Fibroblast of lung (primary cell): ENCODE measurements around the gene RTN1. TPM values are rescaled to one million over a fixed set of nuclear protein-coding genes. Genes with fewer than 3 reads are reported as not detected.
A peak's percentile ranks its signal among the peaks of the same experiment; 100 is the strongest.

Source experiments
- DNase-seq, 2 donors: peaks; one replicate each; pipeline versions ENCODE4 v3.0.0 to v3.0.0-alpha.2; 2010; ENCODE audit warnings: low read depth in 2 of 2
- H2AFZ ChIP-seq: 2 replicates; pipeline ENCODE4 v1.5.1; 2012; ENCODE audit warnings: low read length, control low read depth, inconsistent platforms
- H3K27ac ChIP-seq: 2 replicates; pipeline ENCODE4 v1.5.1; 2011; ENCODE audit warnings: low read length, control low read depth; ENCODE audit not compliant: insufficient read depth
- H3K27me3 ChIP-seq: 2 replicates; pipeline ENCODE4 v1.5.1; 2011; ENCODE audit warnings: mild to moderate bottlenecking, low read length; ENCODE audit not compliant: control insufficient read depth, insufficient read depth
- H3K36me3 ChIP-seq: 2 replicates; pipeline ENCODE4 v1.5.1; 2011; ENCODE audit warnings: low read length; ENCODE audit not compliant: control insufficient read depth, insufficient read depth
- H3K4me1 ChIP-seq: 2 replicates; pipeline ENCODE4 v1.5.1; 2011; ENCODE audit warnings: low read length; ENCODE audit not compliant: control insufficient read depth, insufficient read depth; ENCODE audit errors: extremely low read depth
- H3K4me2 ChIP-seq: 2 replicates; pipeline ENCODE4 v1.5.1; 2011; ENCODE audit warnings: low read length, control low read depth; ENCODE audit not compliant: insufficient read depth; ENCODE audit errors: extremely low read depth
- H3K4me3 ChIP-seq, 4 experiments: fragments of 200-600 bp in 1 of 4; sonication (generic) in 1 of 4; replicated peaks in 1 of 4; 2 replicates each; pipeline ENCODE4 v1.5.1; 2011 to 2016; ENCODE audit warnings: low read length in 4 of 4, low read depth in 3 of 4, mild to moderate bottlenecking in 3 of 4, control low read depth in 2 of 4, inconsistent platforms in 1 of 4, mixed read lengths in 1 of 4; ENCODE audit not compliant: insufficient read depth in 1 of 4; ENCODE audit errors: control extremely low read depth in 1 of 4
- H3K79me2 ChIP-seq: 2 replicates; pipeline ENCODE4 v1.5.1; 2012; ENCODE audit warnings: mild to moderate bottlenecking, low read length, inconsistent platforms; ENCODE audit not compliant: control insufficient read depth, insufficient read depth
- H3K9ac ChIP-seq: 2 replicates; pipeline ENCODE4 v1.5.1; 2011; ENCODE audit warnings: mild to moderate bottlenecking, low read length, control low read depth; ENCODE audit not compliant: insufficient read depth
- H3K9me3 ChIP-seq: 2 replicates; pipeline ENCODE4 v1.5.1; 2012; ENCODE audit warnings: low read depth, low read length; ENCODE audit not compliant: control insufficient read depth, insufficient read depth
- H4K20me1 ChIP-seq: 2 replicates; pipeline ENCODE4 v1.5.1; 2011; ENCODE audit warnings: low read length; ENCODE audit not compliant: control insufficient read depth, insufficient read depth; ENCODE audit errors: extremely low read depth
- CTCF ChIP-seq, 2 donors: IDR thresholded peaks in 1 of 2; conservative IDR thresholded peaks in 1 of 2; 1 replicate in 1 of 2; 2 replicates in 1 of 2; pipeline ENCODE4 v1.5.1; 2011 to 2012; ENCODE audit warnings: low read length in 2 of 2, control low read depth in 1 of 2, inconsistent platforms in 1 of 2, low read depth in 1 of 2, mild to moderate bottlenecking in 1 of 2
- EZH2 ChIP-seq: IDR thresholded peaks from 2 replicates; pipeline ENCODE4 v1.5.1; 2012; ENCODE audit warnings: low read length, control low read depth, mild to moderate bottlenecking; ENCODE audit errors: missing control alignments
- polyA plus RNA-seq, 2 donors: library from polyadenylated mRNA; depleted of rRNA in 1 of 2; stranded (reverse) in 1 of 2; unstranded in 1 of 2; fragments of >200 nt; gene quantifications; 2 replicates each; pipeline ENCODE4 v1.2.1, GENCODE V29; 2011 to 2012; ENCODE audit warnings: missing spikeins in 1 of 2
- total RNA-seq: library from RNA; depleted of rRNA; stranded (reverse); fragments of >200 nt; gene quantifications from 2 replicates; pipeline ENCODE4 v1.2.1, GENCODE V29; 2014

The RTN1 gene
- total and polyA plus RNA-seq, 2 donors (not counting 1 experiment from before 2014, with no cell fraction given) = 0.17 to 0.92 TPM

- Histone ChIP-seq H4K20me1 (no peaks in the 10 kb centered on the region), H3K9me3 (no peaks in the 10 kb centered on the region), H3K79me2 (no peaks in the 10 kb centered on the region), H3K4me2 (no peak overlapping the region), H3K9ac (no peak overlapping the region), H3K27me3 (no peaks in the 10 kb centered on the region), H3K4me1 (no peaks in the 10 kb centered on the region), H3K36me3 (no peaks in the 10 kb centered on the region), H3K4me3 (no peak overlapping the region), H2AFZ (no peak overlapping the region), H3K27ac (no peak overlapping the region)
- DNase-seq = no peak
- TF ChIP-seq EZH2 = no peak
- TF ChIP-seq CTCF (conservative IDR thresholded peaks at IDR 0.05 in 1 of 2, IDR thresholded peaks at IDR 0.05 in 1 of 2; ENCODE audit: low read depth in 1 of 2, low read length in 2 of 2) = no peak
Observed at GRCh38 chr14:59900556-59900955, 30.0 kb upstream of the RTN1 start.

GRCh38 chr14:59897757-59898383, 27.3 kb upstream of the RTN1 start:
- TF ChIP-seq EZH2 = no peak
- peak in 1 of 2 donors; percentile 31 for TF ChIP-seq CTCF (conservative IDR thresholded peaks at IDR 0.05 in 1 of 2, IDR thresholded peaks at IDR 0.05 in 1 of 2; ENCODE audit: low read depth in 1 of 2, low read length in 2 of 2)
- no peaks in the 10 kb centered on the region for H4K20me1 ChIP-seq
- H3K79me2 ChIP-seq = no peaks in the 10 kb centered on the region
- no peak overlapping the region for H3K9ac ChIP-seq
- H2AFZ ChIP-seq = no peak overlapping the region
- H3K4me2 ChIP-seq = no peak overlapping the region
- no peaks in the 10 kb centered on the region for H3K36me3 ChIP-seq
- H3K27ac ChIP-seq = no peak overlapping the region
- no peaks in the 10 kb centered on the region for H3K4me1 ChIP-seq
- no peaks in the 10 kb centered on the region for H3K27me3 ChIP-seq
- H3K9me3 ChIP-seq = no peaks in the 10 kb centered on the region
- peak; percentile 3 to 6 for DNase-seq
- no peak overlapping the region for H3K4me3 ChIP-seq

GRCh38 chr14:59895721-59896120, 25.1 kb upstream of the RTN1 start:
- Histone ChIP-seq H3K9me3 (no peaks in the 10 kb centered on the region), H3K4me2 (no peak overlapping the region), H3K79me2 (no peaks in the 10 kb centered on the region), H3K27me3 (no peaks in the 10 kb centered on the region), H3K9ac (no peak overlapping the region), H4K20me1 (no peaks in the 10 kb centered on the region), H3K4me1 (no peaks in the 10 kb centered on the region), H3K27ac (no peak overlapping the region), H3K36me3 (no peaks in the 10 kb centered on the region), H3K4me3 (no peak overlapping the region), H2AFZ (no peak overlapping the region)
- TF ChIP-seq EZH2 (no peak), CTCF (conservative IDR thresholded peaks at IDR 0.05 in 1 of 2, IDR thresholded peaks at IDR 0.05 in 1 of 2; ENCODE audit: low read depth in 1 of 2, low read length in 2 of 2) (no peak)
- DNase-seq = no peak
